CD4-positive, CD25-positive, alpha-beta regulatory T cell (primary cell): ENCODE data around the gene IFI30. TPM values are rescaled to one million over a fixed set of nuclear protein-coding genes. Genes with fewer than 3 reads are reported as not detected.

ENCODE experiments used
- ATAC-seq, 2 donors: fragments of 150-1000 bp; cut with Tn5 transposase; one replicate each; pipeline ENCODE4 v1.10.0; 2021; ENCODE audit warnings: low read depth in 2 of 2, moderate number of reproducible peaks in 2 of 2, moderate library complexity in 1 of 2
- DNase-seq, 3 donors: peaks; one replicate each; pipeline versions ENCODE4 v3.0.0 to v3.0.0-alpha.2; 2012 to 2022; ENCODE audit warnings: mixed read lengths in 1 of 3
- H3K27ac ChIP-seq: one replicate; pipeline ENCODE4 v1.7.0; 2013; ENCODE audit warnings: mild to moderate bottlenecking, low read length; ENCODE audit not compliant: insufficient read depth, poor library complexity, severe bottlenecking
- H3K27me3 ChIP-seq: one replicate; pipeline ENCODE4 v1.7.0; 2013; ENCODE audit warnings: low read length; ENCODE audit not compliant: control insufficient read depth, insufficient read depth
- H3K36me3 ChIP-seq: one replicate; pipeline ENCODE4 v1.7.0; 2013; ENCODE audit warnings: mild to moderate bottlenecking, low read length, moderate library complexity; ENCODE audit not compliant: control insufficient read depth, insufficient read depth
- H3K4me1 ChIP-seq: 2 replicates; pipeline ENCODE4 v1.7.0; 2013; ENCODE audit warnings: mild to moderate bottlenecking, low read length; ENCODE audit not compliant: insufficient read depth, control insufficient read depth, poor library complexity, severe bottlenecking
- H3K4me3 ChIP-seq: one replicate; pipeline ENCODE4 v1.7.0; 2013; ENCODE audit warnings: low read depth, mild to moderate bottlenecking, low read length, moderate library complexity
- H3K9me3 ChIP-seq, 2 experiments: 1 replicate in 1 of 2; 2 replicates in 1 of 2; pipeline ENCODE4 v1.7.0; 2013; ENCODE audit warnings: low read length in 2 of 2, mild to moderate bottlenecking in 1 of 2, moderate library complexity in 1 of 2; ENCODE audit not compliant: control insufficient read depth in 2 of 2
- H3K27ac Mint-ChIP-seq, 3 donors: one replicate each; pipeline ENCODE4 v1.8.0; 2020 to 2022; ENCODE audit warnings: mild to moderate bottlenecking in 3 of 3, mixed read lengths in 3 of 3, moderate library complexity in 2 of 3
- H3K27me3 Mint-ChIP-seq: one replicate; pipeline ENCODE4 v1.8.0; 2022; ENCODE audit warnings: mild to moderate bottlenecking, mixed read lengths
- H3K36me3 Mint-ChIP-seq: one replicate; pipeline ENCODE4 v1.8.0; 2020; ENCODE audit warnings: mixed read lengths
- H3K4me1 Mint-ChIP-seq, 4 donors: one replicate each; pipeline ENCODE4 v1.8.0; 2020 to 2022; ENCODE audit warnings: mixed read lengths in 4 of 4, mild to moderate bottlenecking in 1 of 4
- H3K4me3 Mint-ChIP-seq, 4 donors: one replicate each; pipeline ENCODE4 v1.8.0; 2020 to 2022; ENCODE audit warnings: mild to moderate bottlenecking in 4 of 4, mixed read lengths in 4 of 4, moderate library complexity in 3 of 4
- H3K9me3 Mint-ChIP-seq, 7 donors: one replicate each; pipeline ENCODE4 v1.8.0; 2020 to 2022; ENCODE audit warnings: mixed read lengths in 7 of 7, mild to moderate bottlenecking in 3 of 7, moderate library complexity in 2 of 7
- polyA plus RNA-seq, 4 donors: library from polyadenylated mRNA; unstranded; fragments of 300-500 nt; fragmentation: Illumina TruSeq; gene quantifications; one replicate each; pipeline ENCODE4 v1.2.3, GENCODE V29; 2021
- total RNA-seq: library from RNA; stranded (reverse); gene quantifications from one replicate; pipeline ENCODE4 v1.2.3, GENCODE V29; 2022

Gene IFI30
- total and polyA plus RNA-seq, 5 donors from 2014 or later: 2.3 to 17.8 (median 8.5) TPM

DNA sequence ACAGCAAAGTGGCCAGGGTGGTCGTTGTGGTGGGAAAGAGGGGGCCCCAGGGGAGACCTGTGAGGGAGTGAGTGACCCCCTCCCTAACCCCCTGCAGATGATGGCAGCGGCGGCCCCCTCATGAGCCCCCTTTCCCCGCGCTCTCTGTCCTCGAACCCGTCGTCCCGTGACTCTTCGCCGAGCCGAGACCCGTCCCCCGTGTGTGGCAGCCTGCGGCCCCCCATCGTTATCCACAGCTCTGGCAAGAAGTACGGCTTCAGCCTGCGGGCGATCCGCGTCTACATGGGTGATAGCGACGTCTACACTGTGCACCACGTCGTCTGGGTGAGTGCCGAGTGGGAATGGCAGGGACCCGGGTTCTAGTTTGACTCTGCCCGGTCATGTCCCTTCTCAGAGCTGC is 28.7 kb upstream of the IFI30 start:
- Mint-ChIP-seq H3K9me3 (no peaks in the 10 kb centered on the region), H3K4me1 (no peaks in the 10 kb centered on the region), H3K4me3 (no peak overlapping the region), H3K27ac (no peak overlapping the region), H3K36me3 (peaks cover 32% of the 10 kb centered on the region), H3K27me3 (no peaks in the 10 kb centered on the region)
- no peak overlapping the region for H3K27ac ChIP-seq
- no peaks in the 10 kb centered on the region for H3K4me1 ChIP-seq
- H3K4me3 ChIP-seq: no peak overlapping the region
- ATAC-seq: no peak
- H3K9me3 ChIP-seq: no peaks in the 10 kb centered on the region
- no peaks in the 10 kb centered on the region for H3K27me3 ChIP-seq
- no peak for DNase-seq
- peaks cover 67% of the 10 kb centered on the region for H3K36me3 ChIP-seq

DNA sequence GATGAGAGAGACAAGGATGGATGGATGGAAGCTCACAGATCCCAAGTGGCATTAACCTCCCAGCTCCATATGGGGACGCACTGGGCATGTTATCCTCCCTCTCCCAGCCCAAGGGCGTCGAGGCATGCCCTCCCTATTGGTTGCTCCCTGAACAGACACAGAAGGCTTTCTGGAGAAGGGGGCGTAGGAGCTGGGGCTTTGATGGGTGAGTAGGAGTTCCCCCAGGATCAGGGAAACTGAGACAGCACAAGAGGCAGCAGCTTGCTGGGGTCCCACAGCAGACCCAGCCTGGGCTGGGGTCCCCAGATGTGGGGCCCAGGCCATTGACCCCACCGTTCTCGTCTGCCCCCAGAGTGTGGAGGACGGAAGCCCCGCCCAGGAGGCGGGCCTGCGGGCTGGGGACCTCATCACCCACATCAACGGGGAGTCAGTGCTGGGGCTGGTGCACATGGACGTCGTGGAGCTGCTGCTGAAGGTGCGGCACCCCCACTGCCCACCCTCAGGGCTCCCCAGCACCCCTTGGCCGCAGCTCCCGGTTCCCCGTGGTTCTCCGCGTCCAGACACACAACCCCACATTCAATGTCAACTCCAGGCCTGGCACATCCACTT is 28.1 kb upstream of the IFI30 start:
- Mint-ChIP-seq H3K4me1 (no peaks in the 10 kb centered on the region), H3K27ac (peak overlapping the region in 1 of 3 donors; percentile 85)
- no peaks in the 10 kb centered on the region for H3K27me3 ChIP-seq

DNA sequence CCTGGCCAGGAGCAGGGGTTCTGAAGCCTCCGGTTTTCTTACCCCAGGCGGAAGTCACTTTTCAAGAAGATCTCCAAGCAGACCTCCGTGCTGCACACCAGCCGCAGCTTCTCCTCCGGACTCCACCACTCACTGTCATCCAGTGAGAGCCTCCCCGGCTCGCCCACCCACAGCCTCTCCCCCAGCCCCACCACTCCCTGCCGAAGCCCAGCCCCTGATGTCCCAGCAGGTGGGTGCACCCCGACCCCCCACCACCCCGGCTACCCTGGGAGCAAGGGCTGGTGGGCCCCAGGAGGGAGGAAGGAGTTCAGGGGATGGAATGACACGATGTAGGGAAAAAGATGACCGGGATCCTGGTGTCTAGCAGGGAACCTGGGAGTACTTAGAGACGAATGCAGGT is 26.2 kb upstream of the IFI30 start:
- Mint-ChIP-seq H3K4me3 (no peak overlapping the region), H3K27me3 (peaks cover under 1% of the 10 kb centered on the region), H3K36me3 (peaks cover 18% of the 10 kb centered on the region), H3K9me3 (no peaks in the 10 kb centered on the region), H3K4me1 (peaks cover 1 to 10% (median 4%) of the 10 kb centered on the region in 4 donors), H3K27ac (no peak overlapping the region)
- H3K4me1 ChIP-seq: peaks cover 8% of the 10 kb centered on the region
- H3K9me3 ChIP-seq: no peaks in the 10 kb centered on the region
- H3K27ac ChIP-seq: no peak overlapping the region
- no peak for ATAC-seq
- H3K36me3 ChIP-seq: peaks cover 50% of the 10 kb centered on the region
- H3K27me3 ChIP-seq: no peaks in the 10 kb centered on the region
- no peak for DNase-seq
- H3K4me3 ChIP-seq: no peak overlapping the region

More for the DNA sequence above, 28.1 kb upstream of the IFI30 start:
- Histone ChIP-seq H3K4me3 (no peak overlapping the region), H3K36me3 (peaks cover 64% of the 10 kb centered on the region), H3K27ac (no peak overlapping the region), H3K9me3 (no peaks in the 10 kb centered on the region), H3K4me1 (no peaks in the 10 kb centered on the region)
- Mint-ChIP-seq H3K4me3 (no peak overlapping the region), H3K36me3 (peaks cover 29% of the 10 kb centered on the region), H3K27me3 (no peaks in the 10 kb centered on the region), H3K9me3 (no peaks in the 10 kb centered on the region)
- DNase-seq (no peak), ATAC-seq (no peak)

DNA sequence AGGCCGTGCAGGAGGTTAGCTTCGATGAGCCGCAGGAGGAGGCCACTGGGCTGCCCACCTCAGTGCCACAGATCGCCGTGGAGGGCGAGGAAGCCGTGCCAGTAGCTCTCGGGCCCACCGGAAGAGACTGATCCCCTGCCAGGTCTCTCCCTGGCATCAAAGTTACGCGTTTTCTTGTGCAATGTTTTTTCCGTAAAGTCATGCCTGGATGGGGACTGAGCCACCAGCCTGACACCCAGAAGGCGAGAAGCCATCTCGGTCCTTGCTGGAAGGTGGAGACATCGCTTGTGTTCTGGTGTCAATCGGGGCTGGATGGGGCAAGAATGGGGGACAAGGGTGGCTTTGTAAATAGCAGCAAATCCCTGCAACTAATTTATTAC is 24.0 kb upstream of the IFI30 start:
- H3K27ac ChIP-seq: no peak overlapping the region
- H3K27me3 Mint-ChIP-seq: peaks cover 6% of the 10 kb centered on the region
- no peaks in the 10 kb centered on the region for H3K27me3 ChIP-seq
- H3K36me3 Mint-ChIP-seq: peaks cover 14% of the 10 kb centered on the region
- H3K9me3 Mint-ChIP-seq: no peaks in the 10 kb centered on the region
- H3K27ac Mint-ChIP-seq: no peak overlapping the region
- peaks cover 5 to 23% (median 12%) of the 10 kb centered on the region in 4 donors for H3K4me1 Mint-ChIP-seq
- H3K4me3 Mint-ChIP-seq: no peak overlapping the region
- H3K9me3 ChIP-seq: no peaks in the 10 kb centered on the region
- DNase-seq (no peak), ATAC-seq (no peak)
- no peak overlapping the region for H3K4me3 ChIP-seq
- H3K4me1 ChIP-seq: peaks cover 22% of the 10 kb centered on the region
- H3K36me3 ChIP-seq: peaks cover 29% of the 10 kb centered on the region

DNA sequence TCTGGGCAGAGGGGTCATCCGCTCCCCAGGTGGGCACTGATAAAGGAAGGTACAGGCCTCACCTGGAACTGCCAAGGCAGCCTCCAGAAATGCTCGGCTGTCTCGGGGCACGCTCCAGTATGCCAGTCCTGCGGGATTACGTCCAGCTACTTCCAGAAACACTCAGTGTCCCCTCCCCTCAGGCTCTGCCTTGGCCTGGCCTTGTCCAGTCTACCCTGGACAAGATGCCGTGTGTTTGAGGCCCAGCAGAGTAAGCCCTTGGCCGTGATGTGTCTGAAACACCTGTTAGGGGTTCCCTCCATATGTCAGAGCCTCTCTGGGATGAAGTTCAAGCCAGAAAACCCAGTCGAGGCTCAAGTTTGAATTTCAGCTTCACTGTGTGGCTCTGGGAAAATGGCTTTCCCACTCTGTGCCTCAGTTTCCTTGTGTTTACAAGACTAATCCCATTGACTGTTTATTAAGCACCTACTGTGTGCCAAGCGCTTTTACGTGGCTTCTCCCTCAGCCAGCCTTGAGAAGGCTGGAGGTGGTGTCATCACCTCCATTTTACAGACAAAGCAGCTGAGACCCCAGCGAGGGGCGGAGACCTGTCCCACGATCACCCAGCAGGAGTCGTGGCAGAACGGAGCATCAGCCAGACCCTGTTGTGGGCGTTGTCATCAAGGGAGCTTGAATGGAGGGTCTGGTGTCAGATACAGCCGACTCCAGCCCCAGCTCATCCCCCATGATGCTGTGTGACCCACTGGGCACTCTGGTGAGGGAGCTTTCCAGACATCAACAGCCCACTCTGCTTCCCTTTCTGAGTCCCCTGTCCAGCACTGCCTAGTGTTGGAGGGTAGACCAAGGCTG is 22.6 kb upstream of the IFI30 start:
- H3K36me3 Mint-ChIP-seq: peaks cover 10% of the 10 kb centered on the region
- peaks cover 15% of the 10 kb centered on the region for H3K36me3 ChIP-seq
- H3K4me1 ChIP-seq: peaks cover 22% of the 10 kb centered on the region
- no peaks in the 10 kb centered on the region for H3K27me3 ChIP-seq
- no peak overlapping the region for H3K4me3 ChIP-seq
- H3K27ac Mint-ChIP-seq: peak overlapping the region; percentile 74 to 97 (median 95)
- no peaks in the 10 kb centered on the region for H3K9me3 ChIP-seq
- ATAC-seq (no peak), DNase-seq (no peak)
- peaks cover 6% of the 10 kb centered on the region for H3K27me3 Mint-ChIP-seq
- H3K27ac ChIP-seq: peak overlapping the region; percentile 84
- H3K4me1 Mint-ChIP-seq: peaks cover 5 to 24% (median 12%) of the 10 kb centered on the region in 4 donors
- peak overlapping the region; percentile 21 to 94 (median 92) for H3K4me3 Mint-ChIP-seq
- peaks cover 0 to 2% (median 0%) of the 10 kb centered on the region in 7 donors for H3K9me3 Mint-ChIP-seq

DNA sequence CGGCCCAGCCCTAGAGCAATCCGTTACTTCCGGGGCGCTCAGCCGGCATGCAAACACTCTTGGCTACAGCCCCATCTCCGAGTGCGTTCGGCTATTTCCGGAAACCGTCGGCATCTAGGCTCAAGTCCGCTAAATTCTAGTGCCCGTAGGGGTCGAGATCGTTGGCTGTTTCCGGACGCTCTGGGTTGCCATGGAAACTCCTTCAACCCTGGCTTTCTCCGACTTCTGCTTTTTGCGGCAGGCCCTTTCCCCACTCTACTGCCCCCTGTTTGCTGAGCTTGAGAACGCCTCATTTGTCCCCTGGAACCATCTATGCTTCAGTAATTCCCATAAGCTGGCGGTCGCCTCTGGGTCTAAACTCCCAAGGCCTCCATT is 21.2 kb upstream of the IFI30 start:
- DNase-seq: peak; percentile 96 to 99 (median 97)
- H3K36me3 Mint-ChIP-seq: peaks cover 3% of the 10 kb centered on the region

DNA sequence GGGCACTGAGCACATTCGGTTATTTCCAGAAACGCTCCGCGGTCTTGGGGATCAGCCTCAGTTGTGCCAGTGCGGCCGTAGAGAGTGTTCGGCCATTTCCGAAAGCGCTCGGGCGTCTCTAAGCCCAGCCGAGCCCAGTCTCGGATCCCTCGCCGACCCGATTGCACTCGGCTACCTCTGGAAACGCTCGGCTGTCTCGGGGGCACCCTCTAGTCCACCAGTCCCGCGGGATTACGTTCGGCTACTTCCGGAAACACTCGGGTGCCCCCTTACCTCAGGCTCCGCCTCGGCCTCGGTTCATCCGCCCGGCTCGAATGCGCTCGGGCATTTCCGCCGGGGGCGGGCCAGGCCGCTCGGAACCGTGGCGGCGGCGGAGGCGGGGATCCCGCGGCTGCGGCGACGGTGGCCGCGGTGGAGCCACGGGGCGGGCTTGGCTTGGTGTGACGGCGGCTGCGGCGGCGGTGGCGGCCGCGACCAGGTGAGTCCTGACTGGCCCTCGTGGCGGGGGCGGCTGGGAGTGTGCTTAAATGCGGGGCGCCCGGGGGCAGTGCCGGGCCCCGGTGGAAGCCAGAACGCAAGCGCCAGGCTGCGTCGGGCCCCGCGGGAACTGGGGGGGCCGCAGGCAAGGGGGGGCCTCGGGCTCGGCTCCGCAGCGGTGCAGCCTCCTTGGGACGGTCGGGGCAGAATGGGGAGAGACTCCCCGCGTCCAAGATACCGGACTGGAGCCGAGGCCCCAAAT is 20.6 kb upstream of the IFI30 start, which contains the start of gene PIK3R2:
PIK3R2 (plus strand) TSS at position 347 of the 739 bp plus-strand sequence. CDS start 2,717 bp downstream, outside the sequence.
- Mint-ChIP-seq H3K36me3 (peaks cover 3% of the 10 kb centered on the region), H3K4me1 (peaks cover 5 to 29% (median 12%) of the 10 kb centered on the region in 4 donors), H3K4me3 (peak within 1 kb of the TSS; percentile 92 to 98 (median 94)), H3K27me3 (peaks cover 6% of the 10 kb centered on the region), H3K9me3 (peaks cover 0 to 2% (median 0%) of the 10 kb centered on the region in 7 donors), H3K27ac (peak within 1 kb of the TSS; percentile 92 to 97 (median 95))
- DNase-seq (peak; percentile 99 to 100 (median 99)), ATAC-seq (peak; percentile 86 to 87)
- Histone ChIP-seq H3K9me3 (no peaks in the 10 kb centered on the region), H3K36me3 (no peaks in the 10 kb centered on the region), H3K4me3 (peak within 1 kb of the TSS; percentile 71), H3K27me3 (no peaks in the 10 kb centered on the region), H3K4me1 (peaks cover 22% of the 10 kb centered on the region), H3K27ac (peak within 1 kb of the TSS; percentile 84)

More for the DNA sequence above, 21.2 kb upstream of the IFI30 start:
- peaks cover 3% of the 10 kb centered on the region for H3K36me3 ChIP-seq
- peaks cover 5 to 29% (median 12%) of the 10 kb centered on the region in 4 donors for H3K4me1 Mint-ChIP-seq
- peaks cover 22% of the 10 kb centered on the region for H3K4me1 ChIP-seq
- H3K9me3 ChIP-seq: no peaks in the 10 kb centered on the region
- no peaks in the 10 kb centered on the region for H3K27me3 ChIP-seq
- ATAC-seq: peak; percentile 68 to 70
- peaks cover 6% of the 10 kb centered on the region for H3K27me3 Mint-ChIP-seq
- H3K4me3 ChIP-seq: peak overlapping the region; percentile 71
- H3K27ac ChIP-seq: peak overlapping the region; percentile 84
- H3K27ac Mint-ChIP-seq: peak overlapping the region; percentile 92 to 97 (median 95)
- H3K4me3 Mint-ChIP-seq: peak overlapping the region; percentile 92 to 98 (median 94)
- peaks cover 0 to 2% (median 0%) of the 10 kb centered on the region in 7 donors for H3K9me3 Mint-ChIP-seq
